HepG2 (cell line): Measurements from ENCODE around the gene CFAP210. TPM values are rescaled to one million over a fixed set of nuclear protein-coding genes. Genes with fewer than 3 reads are reported as not detected.

Source experiments
- NCOA2 ChIP-seq: sonication (generic); formaldehyde crosslinking; IDR thresholded peaks from 2 replicates; pipeline ENCODE4 v1.8.0; 2022; ENCODE audit warnings: inconsistent platforms
- RARA ChIP-seq: IDR thresholded peaks from 2 replicates; pipeline ENCODE4 v1.6.1; 2016; ENCODE audit warnings: missing genetic modification reagents, missing compliant biosample characterization
- polyA plus RNA-seq, 8 experiments: library from polyadenylated mRNA; depleted of rRNA in 3 of 8; stranded (reverse) in 7 of 8; unstranded in 1 of 8; fragments of >200 nt; fragmentation: Illumina TruSeq in 4 of 8; extraction: Trizol in 4 of 8; gene quantifications; 2 replicates each; pipeline versions ENCODE4 v1.2.1 to v1.2.3, GENCODE V29; 2011 to 2016; ENCODE audit warnings: low read depth in 4 of 8, missing spikeins in 1 of 8, mixed read lengths in 1 of 8; ENCODE audit not compliant: insufficient read depth in 1 of 8
- total RNA-seq, 5 experiments: library from RNA; depleted of rRNA; stranded (reverse); fragments of >200 nt; fragmentation: Illumina TruSeq; extraction: Trizol; gene quantifications; 2 replicates each; pipeline ENCODE4 v1.2.3, GENCODE V29; 2016; ENCODE audit warnings: low read depth in 1 of 5
- TF ChIP-seq, protein P1 (sequence below): sonication (generic); formaldehyde crosslinking; IDR thresholded peaks from 2 replicates; pipeline ENCODE4 v1.8.0; 2022; ENCODE audit warnings: mild to moderate bottlenecking, missing genetic modification reagents, moderate library complexity
- TF ChIP-seq, protein P2 (sequence below): sonication (generic); formaldehyde crosslinking; IDR thresholded peaks from 2 replicates; pipeline ENCODE4 v1.4.0; 2020; ENCODE audit warnings: missing genetic modification reagents
- TF ChIP-seq, protein P3 (sequence below): IDR thresholded peaks from 2 replicates; pipeline ENCODE4 v1.6.1; 2012; ENCODE audit warnings: low read length, improper control_type of control experiment

Gene CFAP210
- total and polyA plus RNA-seq, 2 of the 13 experiments (the other 11 are each of a cell fraction or from before 2014, with no cell fraction given) = 0.18 TPM; not detected in 1

DNA sequence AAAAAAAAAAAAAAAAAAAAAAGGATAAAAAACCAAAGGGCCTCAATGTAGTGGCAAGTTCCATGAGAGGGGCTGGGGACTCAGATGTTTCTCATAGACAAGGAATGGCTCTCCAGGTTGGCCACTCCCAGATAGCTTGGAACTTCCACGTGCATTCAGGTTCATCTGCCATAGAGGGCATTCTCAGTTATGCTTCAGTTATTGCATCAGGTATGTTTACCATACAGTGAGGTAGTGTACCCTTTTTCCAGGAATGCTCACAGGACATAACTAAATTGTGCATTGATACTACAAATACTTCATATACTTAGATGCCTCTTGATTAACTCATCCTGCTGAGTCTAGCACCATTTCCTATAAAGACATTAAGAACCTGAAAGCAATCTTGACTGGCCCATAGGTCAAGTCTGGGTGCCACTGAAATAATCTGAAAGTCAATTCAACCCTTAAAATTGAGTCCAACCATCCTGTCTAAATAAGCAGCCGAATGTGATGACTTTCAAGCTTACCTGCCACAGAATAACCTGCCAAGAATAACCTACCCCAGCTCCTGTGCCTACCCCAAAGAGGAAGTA lies 24.8 kb upstream of the CFAP210 start (continued):
- TF ChIP-seq, protein P1, sequence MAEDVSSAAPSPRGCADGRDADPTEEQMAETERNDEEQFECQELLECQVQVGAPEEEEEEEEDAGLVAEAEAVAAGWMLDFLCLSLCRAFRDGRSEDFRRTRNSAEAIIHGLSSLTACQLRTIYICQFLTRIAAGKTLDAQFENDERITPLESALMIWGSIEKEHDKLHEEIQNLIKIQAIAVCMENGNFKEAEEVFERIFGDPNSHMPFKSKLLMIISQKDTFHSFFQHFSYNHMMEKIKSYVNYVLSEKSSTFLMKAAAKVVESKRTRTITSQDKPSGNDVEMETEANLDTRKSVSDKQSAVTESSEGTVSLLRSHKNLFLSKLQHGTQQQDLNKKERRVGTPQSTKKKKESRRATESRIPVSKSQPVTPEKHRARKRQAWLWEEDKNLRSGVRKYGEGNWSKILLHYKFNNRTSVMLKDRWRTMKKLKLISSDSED (CRISPR knock-in tag) = no peak
- TF ChIP-seq, protein P2, sequence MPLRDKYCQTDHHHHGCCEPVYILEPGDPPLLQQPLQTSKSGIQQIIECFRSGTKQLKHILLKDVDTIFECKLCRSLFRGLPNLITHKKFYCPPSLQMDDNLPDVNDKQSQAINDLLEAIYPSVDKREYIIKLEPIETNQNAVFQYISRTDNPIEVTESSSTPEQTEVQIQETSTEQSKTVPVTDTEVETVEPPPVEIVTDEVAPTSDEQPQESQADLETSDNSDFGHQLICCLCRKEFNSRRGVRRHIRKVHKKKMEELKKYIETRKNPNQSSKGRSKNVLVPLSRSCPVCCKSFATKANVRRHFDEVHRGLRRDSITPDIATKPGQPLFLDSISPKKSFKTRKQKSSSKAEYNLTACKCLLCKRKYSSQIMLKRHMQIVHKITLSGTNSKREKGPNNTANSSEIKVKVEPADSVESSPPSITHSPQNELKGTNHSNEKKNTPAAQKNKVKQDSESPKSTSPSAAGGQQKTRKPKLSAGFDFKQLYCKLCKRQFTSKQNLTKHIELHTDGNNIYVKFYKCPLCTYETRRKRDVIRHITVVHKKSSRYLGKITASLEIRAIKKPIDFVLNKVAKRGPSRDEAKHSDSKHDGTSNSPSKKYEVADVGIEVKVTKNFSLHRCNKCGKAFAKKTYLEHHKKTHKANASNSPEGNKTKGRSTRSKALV (CRISPR knock-in tag) = no peak
- TF ChIP-seq RARA (CRISPR knock-in tag) (peak; percentile 46), NCOA2 (CRISPR knock-in tag) (peak; percentile 19; the same call in 1 of the 2 replicates)
- TF ChIP-seq, protein P3, sequence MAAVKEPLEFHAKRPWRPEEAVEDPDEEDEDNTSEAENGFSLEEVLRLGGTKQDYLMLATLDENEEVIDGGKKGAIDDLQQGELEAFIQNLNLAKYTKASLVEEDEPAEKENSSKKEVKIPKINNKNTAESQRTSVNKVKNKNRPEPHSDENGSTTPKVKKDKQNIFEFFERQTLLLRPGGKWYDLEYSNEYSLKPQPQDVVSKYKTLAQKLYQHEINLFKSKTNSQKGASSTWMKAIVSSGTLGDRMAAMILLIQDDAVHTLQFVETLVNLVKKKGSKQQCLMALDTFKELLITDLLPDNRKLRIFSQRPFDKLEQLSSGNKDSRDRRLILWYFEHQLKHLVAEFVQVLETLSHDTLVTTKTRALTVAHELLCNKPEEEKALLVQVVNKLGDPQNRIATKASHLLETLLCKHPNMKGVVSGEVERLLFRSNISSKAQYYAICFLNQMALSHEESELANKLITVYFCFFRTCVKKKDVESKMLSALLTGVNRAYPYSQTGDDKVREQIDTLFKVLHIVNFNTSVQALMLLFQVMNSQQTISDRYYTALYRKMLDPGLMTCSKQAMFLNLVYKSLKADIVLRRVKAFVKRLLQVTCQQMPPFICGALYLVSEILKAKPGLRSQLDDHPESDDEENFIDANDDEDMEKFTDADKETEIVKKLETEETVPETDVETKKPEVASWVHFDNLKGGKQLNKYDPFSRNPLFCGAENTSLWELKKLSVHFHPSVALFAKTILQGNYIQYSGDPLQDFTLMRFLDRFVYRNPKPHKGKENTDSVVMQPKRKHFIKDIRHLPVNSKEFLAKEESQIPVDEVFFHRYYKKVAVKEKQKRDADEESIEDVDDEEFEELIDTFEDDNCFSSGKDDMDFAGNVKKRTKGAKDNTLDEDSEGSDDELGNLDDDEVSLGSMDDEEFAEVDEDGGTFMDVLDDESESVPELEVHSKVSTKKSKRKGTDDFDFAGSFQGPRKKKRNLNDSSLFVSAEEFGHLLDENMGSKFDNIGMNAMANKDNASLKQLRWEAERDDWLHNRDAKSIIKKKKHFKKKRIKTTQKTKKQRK = no peak
